Breast epithelium (tissue), 3 donors: ENCODE measurements around the gene CAPZA2.

Experiments used
- POLR2A ChIP-seq: fragments of 450-650 bp; IDR thresholded peaks from one replicate; pipeline ENCODE4 v1.6.1; 2016; ENCODE audit warnings: antibody characterized with exemption, mild to moderate bottlenecking, moderate library complexity
- POLR2AphosphoS5 ChIP-seq, 3 donors: sonication (generic); formaldehyde crosslinking; IDR thresholded peaks; one replicate each; pipeline ENCODE4 v1.6.1; 2017; ENCODE audit warnings: antibody characterized with exemption in 3 of 3
- TF ChIP-seq, protein P1 (sequence below), 3 donors: fragments of 450-650 bp; IDR thresholded peaks; one replicate each; pipeline ENCODE4 v1.5.1; 2016 to 2017; ENCODE audit warnings: antibody characterized with exemption in 3 of 3, mild to moderate bottlenecking in 3 of 3, moderate library complexity in 3 of 3

GRCh38 chr7:116932566-116932965, 70.2 kb downstream of the CAPZA2 start:
- TF ChIP-seq, protein P1, sequence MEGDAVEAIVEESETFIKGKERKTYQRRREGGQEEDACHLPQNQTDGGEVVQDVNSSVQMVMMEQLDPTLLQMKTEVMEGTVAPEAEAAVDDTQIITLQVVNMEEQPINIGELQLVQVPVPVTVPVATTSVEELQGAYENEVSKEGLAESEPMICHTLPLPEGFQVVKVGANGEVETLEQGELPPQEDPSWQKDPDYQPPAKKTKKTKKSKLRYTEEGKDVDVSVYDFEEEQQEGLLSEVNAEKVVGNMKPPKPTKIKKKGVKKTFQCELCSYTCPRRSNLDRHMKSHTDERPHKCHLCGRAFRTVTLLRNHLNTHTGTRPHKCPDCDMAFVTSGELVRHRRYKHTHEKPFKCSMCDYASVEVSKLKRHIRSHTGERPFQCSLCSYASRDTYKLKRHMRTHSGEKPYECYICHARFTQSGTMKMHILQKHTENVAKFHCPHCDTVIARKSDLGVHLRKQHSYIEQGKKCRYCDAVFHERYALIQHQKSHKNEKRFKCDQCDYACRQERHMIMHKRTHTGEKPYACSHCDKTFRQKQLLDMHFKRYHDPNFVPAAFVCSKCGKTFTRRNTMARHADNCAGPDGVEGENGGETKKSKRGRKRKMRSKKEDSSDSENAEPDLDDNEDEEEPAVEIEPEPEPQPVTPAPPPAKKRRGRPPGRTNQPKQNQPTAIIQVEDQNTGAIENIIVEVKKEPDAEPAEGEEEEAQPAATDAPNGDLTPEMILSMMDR (IDR thresholded peaks at IDR 0.05) = no peak
- TF ChIP-seq POLR2AphosphoS5 (IDR thresholded peaks at IDR 0.05) = no peak
- TF ChIP-seq POLR2A = no peak
